ENCODE data around the gene PDSS1.

PDSS1 gene

DNA sequence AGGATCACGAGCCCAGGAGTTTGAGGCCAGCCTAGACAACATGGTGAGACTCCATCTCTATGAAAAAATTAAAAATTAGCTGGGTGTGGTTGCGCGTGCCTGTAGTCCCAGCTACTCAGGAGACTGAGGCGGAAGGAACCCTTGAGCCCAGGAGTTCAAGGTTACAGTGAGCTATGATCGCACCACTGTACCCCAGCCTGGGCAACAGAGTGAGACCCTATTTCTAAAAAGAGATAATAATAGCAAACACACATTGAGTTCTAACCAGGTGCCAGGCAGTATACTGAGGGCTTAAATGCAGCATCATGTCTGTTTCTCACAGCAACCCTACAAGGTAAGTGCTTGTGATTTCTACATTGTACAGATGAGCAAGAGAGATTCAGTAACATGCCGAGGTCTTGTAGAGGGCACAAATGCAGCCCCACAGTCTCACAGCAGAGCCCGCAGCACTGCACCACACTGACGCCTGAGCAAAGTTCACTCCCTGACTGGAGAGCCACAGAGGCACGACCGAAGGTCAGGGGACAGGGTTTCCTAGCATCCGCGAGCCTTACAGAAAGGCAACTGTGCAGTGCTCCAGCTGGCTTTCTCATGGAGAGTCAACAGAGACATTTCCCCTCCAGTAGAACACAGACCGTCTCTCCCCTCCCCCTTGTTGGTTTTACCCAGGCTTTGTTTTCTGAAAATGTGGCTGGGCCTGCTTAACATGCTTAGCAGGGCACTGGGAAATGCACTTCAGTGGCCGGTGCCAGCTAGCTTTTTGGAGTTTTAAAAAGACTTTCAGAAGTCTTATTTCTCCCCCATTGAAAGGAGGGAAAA is 36.5 kb downstream of the PDSS1 start:
- H3K27ac ChIP-seq: peak overlapping the region in 3 of 21 experiments; percentile 13 to 82 (median 39)

DNA sequence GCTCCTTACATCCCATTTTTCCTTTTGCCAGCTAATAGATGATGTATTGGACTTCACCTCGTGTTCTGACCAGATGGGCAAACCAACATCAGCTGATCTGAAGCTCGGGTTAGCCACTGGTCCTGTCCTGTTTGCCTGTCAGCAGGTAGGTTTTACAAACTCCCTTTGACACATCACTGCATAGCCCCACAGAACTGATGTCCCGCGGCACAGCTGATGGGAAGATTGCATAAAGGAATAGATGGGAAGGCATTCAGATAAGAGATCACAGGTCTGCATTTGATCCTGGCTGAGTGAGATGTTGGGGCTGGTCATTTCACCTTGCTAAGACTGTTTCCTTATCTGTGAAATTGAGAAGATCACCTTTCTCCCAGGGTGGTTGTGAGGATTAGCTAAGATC is 37.9 kb downstream of the PDSS1 start:
- H3K4me3 ChIP-seq: no peak overlapping the region
- peak overlapping the region in 2 of 21 experiments; percentile 6 to 82 for H3K27ac ChIP-seq

More for the DNA sequence above, 36.5 kb downstream of the PDSS1 start:
- no peak overlapping the region for H3K4me3 ChIP-seq

DNA sequence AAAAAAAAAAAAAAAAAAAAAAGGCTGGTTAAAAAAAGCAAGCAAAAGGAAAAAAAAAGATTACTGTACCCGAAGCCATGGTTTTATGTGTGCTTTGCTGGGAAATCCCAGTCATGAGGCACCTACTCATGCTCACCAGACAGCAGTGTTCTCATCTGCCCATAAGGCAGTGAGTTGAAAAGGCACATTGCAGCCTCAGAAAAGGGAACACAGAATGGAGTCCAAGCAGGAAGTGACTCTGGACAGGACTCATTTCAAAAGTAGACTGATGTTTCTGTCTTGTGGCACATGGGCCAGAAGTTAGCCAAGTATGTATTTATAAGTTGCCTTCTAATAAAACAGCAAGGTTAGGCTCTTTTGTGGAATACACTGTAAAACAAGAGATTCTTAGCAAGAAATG is 40.2 kb downstream of the PDSS1 start:
- Histone ChIP-seq H3K4me3 (no peak overlapping the region), H3K27ac (peak overlapping the region in 16 of 21 experiments; percentile 13 to 88 (median 58))

DNA sequence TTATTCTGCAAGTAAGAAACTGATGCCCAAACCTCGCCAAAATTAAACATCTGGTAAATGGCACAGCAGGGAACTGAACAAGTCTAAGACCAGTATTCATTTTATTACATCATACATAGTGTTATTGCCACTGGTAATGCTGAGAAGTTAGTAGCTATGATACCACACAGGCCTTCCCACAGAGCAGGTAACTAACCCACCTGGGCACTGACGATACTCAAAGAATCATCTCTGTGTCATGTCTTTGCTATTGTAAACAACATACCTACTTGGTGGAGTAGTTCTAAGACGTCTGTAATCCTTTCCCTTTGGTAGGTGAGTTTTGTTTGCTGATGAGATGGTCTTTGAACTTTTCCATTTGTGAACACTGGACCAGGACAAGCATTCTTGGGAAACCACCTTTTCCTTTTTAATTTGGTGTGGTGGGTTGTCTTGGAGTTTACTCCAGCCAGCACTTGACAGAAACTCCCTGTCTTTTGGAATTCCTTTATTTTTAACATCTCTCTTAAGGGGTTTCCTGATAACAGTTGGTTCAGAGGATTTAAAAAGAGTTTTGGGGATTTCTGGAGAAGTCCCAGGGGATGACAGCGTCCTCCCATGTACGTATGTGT is 40.9 kb downstream of the PDSS1 start:
- H3K4me3 ChIP-seq: no peak overlapping the region
- peak overlapping the region in 14 of 21 experiments; percentile 13 to 88 (median 61) for H3K27ac ChIP-seq

DNA sequence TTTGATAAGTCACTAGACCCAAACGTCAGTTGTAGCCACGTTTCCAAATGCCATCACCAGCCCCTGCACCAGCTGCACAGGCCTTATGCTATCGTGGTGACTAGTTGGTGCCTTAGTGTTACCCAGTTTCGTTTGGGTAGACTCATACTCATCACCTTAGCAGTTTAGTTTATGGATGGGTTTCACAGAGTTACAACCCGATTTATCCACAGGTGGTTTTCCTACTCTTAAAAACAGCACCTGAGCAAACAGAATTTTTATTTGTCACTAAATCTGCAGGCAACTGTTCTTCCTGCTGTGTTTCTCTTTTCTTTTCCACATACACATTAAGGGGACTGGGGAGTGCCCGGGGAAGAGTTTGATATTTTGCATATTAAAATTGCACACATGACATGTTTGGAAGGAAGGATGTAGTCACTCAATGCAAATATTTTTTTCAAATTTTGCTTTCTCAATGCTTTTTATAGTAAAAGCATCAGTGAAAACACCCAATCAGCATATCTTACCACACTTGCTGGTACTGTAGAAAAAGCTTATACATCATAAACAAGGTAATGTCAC is 41.6 kb downstream of the PDSS1 start:
- Histone ChIP-seq H3K27ac (peak overlapping the region in 11 of 21 experiments; percentile 9 to 88 (median 61)), H3K4me3 (no peak overlapping the region)

DNA sequence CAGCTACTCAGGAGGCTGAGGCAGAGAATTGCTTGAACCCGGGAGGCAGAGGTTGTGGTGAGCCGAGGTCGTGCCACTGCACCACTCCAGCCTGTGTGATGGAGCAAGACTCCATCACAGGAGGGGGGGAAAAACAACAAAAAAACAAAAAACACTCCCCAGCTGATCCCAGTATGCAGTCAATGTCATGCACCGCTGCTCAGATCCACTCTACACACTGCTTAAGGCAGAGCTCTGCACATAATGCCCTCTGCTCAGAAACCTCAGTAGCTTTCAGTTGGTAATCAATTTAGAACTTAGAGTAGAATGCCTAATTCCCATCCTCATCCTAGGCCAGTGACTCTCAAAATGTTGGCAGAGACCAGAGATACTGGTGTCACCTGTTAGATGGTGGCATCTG is 43.9 kb downstream of the PDSS1 start:
- Histone ChIP-seq H3K27ac (peak overlapping the region in 1 of 21 experiments; percentile 63), H3K4me3 (no peak overlapping the region)

DNA sequence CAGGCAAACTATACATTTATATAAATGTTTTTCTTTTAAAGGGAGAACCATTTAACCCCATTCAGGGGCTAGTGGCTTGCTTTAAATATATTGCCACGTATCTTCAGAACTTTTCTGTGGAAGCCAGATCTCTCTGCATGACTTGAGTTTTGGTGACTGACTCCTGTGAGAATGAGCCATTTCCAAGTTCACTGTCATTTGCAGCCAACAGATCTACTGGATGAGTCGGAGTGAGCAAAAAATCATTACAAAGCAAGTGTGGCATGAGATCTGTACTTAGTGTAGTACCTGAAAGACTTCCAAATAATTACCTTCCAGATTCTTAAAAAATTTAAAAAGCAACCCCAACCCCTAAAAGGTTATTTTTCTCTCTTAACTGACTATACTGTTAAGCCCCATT is 45.6 kb downstream of the PDSS1 start:
- Histone ChIP-seq H3K4me3 (no peak overlapping the region), H3K27ac (peak overlapping the region in 1 of 21 experiments; percentile 47)

DNA sequence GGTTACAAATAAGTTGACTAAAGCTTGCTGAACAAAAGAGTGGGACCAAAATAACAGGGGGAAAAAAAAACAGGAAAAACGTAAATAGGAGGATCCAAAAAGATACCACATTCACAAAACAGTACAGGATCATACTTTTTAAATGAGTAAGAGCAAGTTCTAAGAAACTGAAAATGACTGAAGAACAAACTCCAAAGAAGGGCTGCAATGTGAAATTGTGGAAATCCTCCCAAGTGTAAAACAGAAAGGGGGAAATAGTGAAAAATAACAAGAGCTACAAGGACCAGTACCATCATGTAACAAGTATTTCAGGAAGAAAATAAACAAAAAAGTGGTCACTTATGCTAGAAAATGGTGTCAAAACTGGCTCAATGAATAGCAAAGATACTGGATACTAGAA is 46.3 kb downstream of the PDSS1 start:
- Histone ChIP-seq H3K4me3 (no peak overlapping the region), H3K27ac (no peak overlapping the region)

DNA sequence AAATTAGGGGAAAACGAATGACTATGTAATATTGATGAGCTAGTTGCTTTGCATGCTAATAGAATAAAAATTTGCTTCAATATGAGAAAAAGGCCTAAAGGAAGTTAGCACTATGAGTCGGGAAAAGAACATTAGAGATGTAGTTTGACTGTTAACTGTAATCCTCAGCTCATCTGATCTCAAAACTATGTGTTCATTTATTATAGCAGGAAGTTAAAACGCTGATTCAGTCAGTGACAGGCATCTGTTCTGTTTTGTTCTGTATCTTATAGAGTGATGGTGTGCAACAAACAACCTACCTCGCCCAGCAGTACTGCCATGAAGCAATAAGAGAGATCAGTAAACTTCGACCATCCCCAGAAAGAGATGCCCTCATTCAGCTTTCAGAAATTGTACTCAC is 48.6 kb downstream of the PDSS1 start:
- peak overlapping the region in 1 of 21 experiments; percentile 48 for H3K27ac ChIP-seq
- H3K4me3 ChIP-seq: no peak overlapping the region

DNA sequence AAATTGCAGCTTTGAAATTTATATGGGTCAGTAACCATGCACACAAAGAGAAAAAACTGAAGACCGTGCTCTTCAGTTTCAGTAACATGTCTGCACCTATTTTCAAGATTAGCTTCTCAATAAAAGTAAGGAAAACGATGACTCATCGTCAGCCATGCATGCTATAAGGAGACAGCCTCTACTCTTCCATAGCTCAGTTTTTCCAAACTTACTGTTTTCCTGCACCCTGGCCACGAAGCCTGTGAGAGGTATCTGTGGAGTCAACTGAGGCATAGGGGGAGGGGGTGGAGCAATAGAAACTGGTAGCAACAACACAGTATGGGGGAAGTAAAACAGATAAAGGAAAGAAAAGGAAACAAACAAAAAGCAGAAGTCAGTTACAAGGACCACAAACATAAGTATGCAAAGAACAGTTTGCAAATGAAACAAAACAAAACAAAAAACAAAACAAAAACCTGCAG is 58.0 kb downstream of the PDSS1 start:
- Histone ChIP-seq H3K27ac (peak overlapping the region in 2 of 21 experiments; percentile 14 to 34), H3K4me3 (no peak overlapping the region)

DNA sequence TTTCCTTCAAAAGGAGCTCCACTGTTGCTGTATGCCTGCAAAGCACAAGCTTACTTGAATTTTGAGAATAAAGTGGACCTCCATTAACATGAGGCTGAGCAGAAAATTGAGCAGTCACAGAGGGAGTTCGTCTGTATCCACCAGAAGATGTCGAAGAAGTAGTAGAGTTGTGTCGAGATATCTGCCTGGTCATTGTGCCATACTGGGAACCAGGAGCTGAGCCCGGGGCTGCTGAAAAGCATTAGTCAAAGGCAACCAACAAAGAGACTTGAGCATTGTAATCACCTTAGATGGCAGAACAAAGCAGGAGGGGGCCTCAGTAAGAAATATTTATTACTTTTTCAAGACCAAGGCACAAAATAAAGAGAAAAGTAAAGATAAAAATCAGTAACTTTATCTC is 61.5 kb downstream of the PDSS1 start:
- H3K4me3 ChIP-seq: no peak overlapping the region
- no peak overlapping the region for H3K27ac ChIP-seq

DNA sequence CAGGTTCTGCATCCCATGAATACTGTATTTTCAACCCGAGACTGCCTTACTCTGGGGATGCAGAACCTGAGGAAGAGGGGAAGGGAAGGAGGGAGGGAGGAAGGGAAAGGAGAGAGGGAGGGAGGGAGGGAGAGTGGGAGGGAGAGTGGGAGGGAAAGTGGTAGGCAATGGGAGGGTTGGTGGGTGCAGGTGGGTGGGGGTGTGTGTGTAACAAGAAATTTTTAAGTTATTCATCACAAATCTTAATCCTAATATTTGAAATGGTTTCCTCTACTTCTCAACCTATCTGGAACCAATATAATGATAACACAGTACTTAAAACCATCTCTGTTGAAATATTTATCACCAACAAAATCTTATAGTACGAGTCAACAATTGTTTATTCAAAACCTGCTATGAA is 68.0 kb downstream of the PDSS1 start:
- Histone ChIP-seq H3K27ac (no peak overlapping the region), H3K4me3 (no peak overlapping the region)

DNA sequence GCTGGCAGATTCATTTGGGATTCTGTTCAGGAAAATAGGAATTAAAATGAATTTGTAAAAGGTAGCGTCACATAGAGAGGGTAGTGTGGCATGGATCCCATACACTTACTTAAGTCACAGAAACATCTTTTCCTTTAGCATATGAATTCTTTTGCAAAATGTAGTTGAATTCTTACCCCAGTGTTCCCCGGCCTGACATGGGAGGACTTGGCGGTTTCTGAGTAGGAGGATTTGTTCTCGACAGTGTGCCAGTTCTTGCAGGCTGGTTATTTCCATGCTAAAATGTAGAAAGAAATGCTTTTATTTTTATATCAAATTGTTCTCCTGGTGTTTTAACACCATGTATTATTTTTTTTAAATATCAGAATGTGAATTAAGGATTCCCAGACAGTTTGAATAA is 72.6 kb downstream of the PDSS1 start:
- Histone ChIP-seq H3K4me3 (no peak overlapping the region), H3K27ac (no peak overlapping the region)

DNA sequence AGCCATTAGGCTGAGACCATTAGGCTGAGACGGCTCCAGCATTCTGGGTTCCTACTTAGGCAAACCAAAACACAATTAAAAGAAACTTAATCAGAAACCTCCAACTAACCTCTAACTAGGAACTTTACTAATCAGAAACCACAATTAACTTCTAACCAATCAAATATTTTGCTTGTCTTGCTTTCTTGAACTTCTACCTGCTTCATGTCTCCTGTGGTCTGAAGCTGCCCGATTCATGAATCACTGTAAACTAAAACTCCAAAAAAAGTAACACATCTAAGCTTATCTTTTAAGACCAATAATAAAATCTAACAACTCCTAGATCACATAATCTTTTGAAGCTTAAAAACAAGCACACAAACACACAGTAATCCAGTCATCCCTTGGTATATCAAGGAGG is 76.1 kb downstream of the PDSS1 start:
- Histone ChIP-seq H3K4me3 (no peak overlapping the region), H3K27ac (no peak overlapping the region)

DNA sequence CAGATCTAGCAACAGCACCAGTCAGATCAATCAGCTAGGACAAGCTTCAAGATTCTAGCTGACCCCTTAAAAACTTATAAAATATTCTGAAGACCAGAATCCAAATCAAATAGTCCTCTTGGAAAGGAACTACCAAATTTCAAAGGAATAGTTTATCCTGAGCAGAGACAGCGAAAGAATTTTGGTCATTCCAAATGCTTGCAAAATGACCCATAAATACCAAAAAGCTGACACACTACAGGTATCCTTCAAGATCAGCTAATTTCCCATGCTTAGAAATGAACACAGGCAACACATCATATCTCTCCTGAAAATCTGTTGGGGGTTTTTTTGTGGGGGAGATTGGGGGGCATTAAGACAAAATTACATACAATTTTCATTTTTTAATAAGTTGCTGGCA is 78.8 kb downstream of the PDSS1 start:
- Histone ChIP-seq H3K4me3 (no peak overlapping the region), H3K27ac (no peak overlapping the region)

DNA sequence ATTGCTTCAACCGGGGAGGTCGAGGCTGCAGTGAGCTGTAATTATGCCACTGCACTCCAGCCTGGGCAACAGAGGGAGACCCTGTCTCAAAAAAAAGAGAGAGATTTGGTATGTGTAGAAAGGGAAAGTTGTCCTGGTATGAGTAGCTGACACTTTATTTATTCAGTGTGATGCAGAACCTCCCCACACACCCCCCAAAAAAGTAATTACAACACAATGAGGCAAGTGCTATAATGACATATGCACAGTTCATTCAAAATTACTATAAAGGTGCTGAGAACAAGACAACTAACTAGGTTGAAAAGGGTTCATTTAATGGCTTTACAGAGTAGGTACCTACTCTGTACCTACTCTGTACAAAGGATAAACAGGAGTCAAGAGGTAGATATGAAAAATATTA is 80.2 kb downstream of the PDSS1 start:
- no peak overlapping the region for H3K27ac ChIP-seq
- no peak overlapping the region for H3K4me3 ChIP-seq

DNA sequence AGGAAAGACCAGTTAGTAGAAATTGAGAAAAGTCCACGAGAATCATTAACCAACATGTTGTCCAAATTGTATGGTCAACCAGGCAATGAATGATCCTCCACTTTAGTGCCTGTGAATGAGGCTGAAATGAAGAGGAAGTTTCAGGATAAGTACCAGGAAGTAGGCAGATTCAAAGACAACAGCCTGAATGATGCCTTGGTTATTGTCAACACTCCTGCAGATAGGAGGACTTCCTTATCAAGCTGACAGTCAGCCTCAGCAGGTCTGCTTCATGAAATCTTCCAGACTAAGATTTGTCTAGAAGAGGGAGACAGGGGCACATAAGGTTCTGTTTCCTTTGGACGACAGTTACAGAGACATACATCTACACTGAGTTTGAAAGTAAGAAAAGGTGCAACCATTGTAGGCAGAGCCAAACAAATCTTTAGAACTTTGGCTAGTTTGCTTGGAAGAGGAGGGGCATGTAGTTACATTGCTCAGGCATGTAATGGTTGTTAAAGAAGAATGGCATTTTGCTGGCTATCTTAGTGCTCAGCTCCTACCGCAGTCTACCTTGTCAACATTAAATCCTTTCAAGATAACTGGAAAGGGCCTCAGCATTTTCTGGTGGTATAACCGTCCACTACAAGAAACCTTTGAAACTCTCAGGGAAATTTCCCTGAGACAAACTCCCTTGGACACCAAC is 81.8 kb downstream of the PDSS1 start:
- peak overlapping the region in 9 of 21 experiments; percentile 0 to 74 (median 30) for H3K27ac ChIP-seq
- no peak overlapping the region for H3K4me3 ChIP-seq

DNA sequence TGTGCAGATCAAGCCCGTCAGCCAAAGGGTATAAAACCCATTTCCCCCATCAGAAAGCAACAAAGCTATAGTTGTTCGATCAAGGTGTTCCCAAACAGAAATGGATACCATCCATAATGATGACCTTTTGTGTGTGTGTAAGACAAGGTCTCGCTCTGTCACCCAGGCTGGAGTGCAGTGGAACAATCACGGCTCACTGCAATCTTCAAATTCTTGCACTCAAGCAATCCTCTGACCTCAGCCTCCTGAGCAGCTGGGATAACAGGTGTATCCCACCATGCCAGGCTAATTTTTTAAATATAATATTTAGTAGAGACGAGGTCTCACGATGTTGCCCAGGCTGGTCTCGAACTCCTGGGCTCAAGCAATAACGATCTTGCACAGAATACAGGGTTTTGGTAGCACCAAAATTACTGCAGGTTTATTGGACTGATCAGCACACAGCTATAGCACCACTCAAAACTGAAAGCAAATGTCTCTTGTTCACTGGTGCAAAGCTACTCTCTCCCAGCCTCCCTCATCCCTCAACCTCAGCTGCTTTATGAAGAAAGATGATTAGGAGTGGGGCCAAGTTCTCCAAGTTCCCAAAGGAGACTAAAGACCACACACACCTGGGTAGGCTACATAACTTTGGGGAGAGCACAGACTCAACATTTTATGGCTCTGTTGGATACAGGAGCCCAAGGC is 82.7 kb downstream of the PDSS1 start:
- Histone ChIP-seq H3K4me3 (no peak overlapping the region), H3K27ac (peak overlapping the region in 18 of 21 experiments; percentile 11 to 78 (median 53))

DNA sequence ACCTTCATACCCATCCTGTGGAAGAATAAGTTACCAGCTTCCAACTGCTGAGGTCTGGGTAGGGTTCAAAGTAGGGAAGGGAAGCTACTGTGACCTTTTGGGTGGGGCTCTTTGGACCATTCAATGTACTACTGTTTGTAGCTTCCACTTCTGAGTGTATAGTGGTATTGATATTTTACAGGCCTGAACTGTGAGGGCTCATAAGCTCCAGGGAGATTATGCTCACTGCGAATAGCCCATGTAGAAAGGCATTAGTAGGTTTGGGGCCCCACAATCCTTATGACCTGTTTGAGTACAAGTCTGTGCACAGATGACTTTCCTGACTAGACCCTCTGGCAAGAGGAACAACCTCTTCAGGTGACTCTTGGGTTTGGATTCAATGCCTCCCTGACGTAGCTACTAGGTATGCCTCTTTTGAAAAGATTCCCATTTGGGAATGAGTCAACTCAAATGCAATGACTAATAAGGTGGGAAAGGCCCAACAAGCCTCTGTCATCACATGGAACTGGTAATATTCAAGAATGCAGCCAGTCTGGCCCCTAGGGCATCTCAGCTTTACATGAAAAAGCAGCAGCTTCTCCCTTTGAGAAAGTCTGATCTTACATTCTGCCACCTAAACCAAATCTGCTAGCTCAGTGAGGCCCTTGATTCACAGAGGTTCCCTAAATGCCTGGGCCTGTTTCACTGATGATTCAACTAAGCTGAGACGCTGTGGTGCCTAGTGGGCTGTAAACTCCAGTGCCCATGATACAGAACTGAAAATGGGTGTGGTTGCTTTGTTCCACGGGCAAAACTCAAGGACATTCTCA is 83.5 kb downstream of the PDSS1 start:
- Histone ChIP-seq H3K4me3 (no peak overlapping the region), H3K27ac (peak overlapping the region in 19 of 21 experiments; percentile 20 to 78 (median 58))
